GM19238 (cell line): Measurements from ENCODE around the gene TRABD2B.

ENCODE experiments used
- DNase-seq: peaks from one replicate; pipeline ENCODE4 v3.0.0; 2011; ENCODE audit warnings: low spot score; ENCODE audit not compliant: insufficient read length

The TRABD2B gene

GRCh38 chr1:47727051-47727696 lies 270.0 kb downstream of the TRABD2B start:
- DNase-seq: no peak

GRCh38 chr1:47725992-47726855 lies 271.0 kb downstream of the TRABD2B start:
- peak; percentile 73 for DNase-seq

GRCh38 chr1:47725511-47725991 lies 271.6 kb downstream of the TRABD2B start:
- no peak for DNase-seq

- no peak for DNase-seq
Measured at GRCh38 chr1:47725000-47725473, 272.1 kb downstream of the TRABD2B start.

- no peak for DNase-seq
Measured at GRCh38 chr1:47724432-47724999, 272.7 kb downstream of the TRABD2B start.

GRCh38 chr1:47722909-47723580 lies 274.1 kb downstream of the TRABD2B start:
- no peak for DNase-seq

- DNase-seq: no peak
Measured at GRCh38 chr1:47722101-47722500, 275.1 kb downstream of the TRABD2B start.

- no peak for DNase-seq
Measured at GRCh38 chr1:47720111-47720510, 277.1 kb downstream of the TRABD2B start.

- DNase-seq: no peak
Measured at GRCh38 chr1:47717341-47717740, 279.8 kb downstream of the TRABD2B start.

GRCh38 chr1:47713975-47714767 lies 283.0 kb downstream of the TRABD2B start:
- no peak for DNase-seq

GRCh38 chr1:47713333-47713953 lies 283.7 kb downstream of the TRABD2B start:
- DNase-seq: no peak

- DNase-seq: no peak
Measured at GRCh38 chr1:47712596-47713299, 284.4 kb downstream of the TRABD2B start.

GRCh38 chr1:47711848-47712492 lies 285.2 kb downstream of the TRABD2B start:
- DNase-seq: no peak

- no peak for DNase-seq
Measured at GRCh38 chr1:47711184-47711847, 285.9 kb downstream of the TRABD2B start.
